Measurements from ENCODE around the gene PHKB. TPM values are rescaled to one million over a fixed set of nuclear protein-coding genes. Genes with fewer than 3 reads are reported as not detected.
"Not testable (repeated sequence)": the region's sequence is repeated elsewhere in the genome, so short reads cannot be mapped to it uniquely, and the experiment has no call there.

The PHKB gene
- total and polyA plus RNA-seq, 4 experiments from 2014 or later = 29.4 to 56.4 (median 41.6) TPM

DNA sequence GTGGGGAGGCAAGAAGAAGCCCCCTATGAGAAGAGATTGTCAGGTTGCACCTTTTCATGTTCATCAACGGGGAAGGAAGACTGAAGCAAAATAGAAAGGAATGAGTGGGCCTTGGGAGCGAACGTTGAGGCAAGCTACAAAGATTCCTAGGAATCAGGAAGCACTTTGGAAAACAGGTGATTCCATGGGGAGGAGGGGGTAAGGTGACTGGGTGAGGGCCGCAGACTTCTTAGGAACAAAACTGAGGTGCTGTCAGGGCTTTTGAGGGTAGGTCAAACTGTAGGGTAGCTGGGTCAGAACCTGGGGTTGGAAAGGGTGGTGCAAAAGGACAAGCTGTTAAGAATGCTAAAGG lies 796 bp upstream of the PHKB start:
- H3K4me1 ChIP-seq (ENCODE audit: insufficient read depth, low read length) = peaks cover 56% of the 10 kb centered on the region
- ChIA-PET POLR2A (ENCODE audit: partially characterized antibody) (interaction anchor here (0.7 to 3.2 kb wide), 11 partner anchors 9 to 1152 kb away, joined by 3 to 23 read pairs (median 3); partner anchors contain the start of gene DNAJA2), CTCF (ENCODE audit: partially characterized antibody) (interaction anchor here (1.3 to 3.9 kb wide), 4 partner anchors 9 to 321 kb away, joined by 3 to 22 read pairs (median 8); partner anchors contain the start of gene NETO2)
- peaks cover 3% of the 10 kb centered on the region for H3K36me3 ChIP-seq (ENCODE audit: insufficient read depth, low read length)
- H3K9me3 ChIP-seq (ENCODE audit: control insufficient read depth in 1 of 2, low read length in 2 of 2) = no peaks in the 10 kb centered on the region
- intact Hi-C loops (cut with micrococcal nuclease) = loop anchor here (2.0 to 10.0 kb wide), 3 partner anchors 772 to 1154 kb away; partner anchors contain the start of genes N4BP1, ORC6, SIAH1 and VPS35
- H3K27ac ChIP-seq (ENCODE audit: low read depth, low read length) = peak overlapping the region; percentile 82
- peaks cover 36 to 66% (median 55%) of the 10 kb centered on the region in 4 donors for H3K4me1 Mint-ChIP-seq
- peak overlapping the region; percentile 89 to 99 (median 96) for H3K4me3 Mint-ChIP-seq
- H3K36me3 Mint-ChIP-seq = peaks cover 11 to 34% of the 10 kb centered on the region in 2 donors
- no peaks in the 10 kb centered on the region for H3K27me3 ChIP-seq (ENCODE audit: insufficient read depth, low read length)
- H3K9me3 Mint-ChIP-seq = no peaks in the 10 kb centered on the region
- H3K27me3 Mint-ChIP-seq = no peaks in the 10 kb centered on the region
- DNase-seq = no peak
- H3K27ac Mint-ChIP-seq = peak overlapping the region; percentile 87 to 99 (median 96)
- H3K4me3 ChIP-seq (ENCODE audit: low read length in 2 of 2) = peak overlapping the region; percentile 74 to 92

GRCh38 chr16:47461598-47462266 lies 601 bp downstream of the PHKB start:
- intact Hi-C loops (cut with micrococcal nuclease) = loop anchor here (1.0 to 10.0 kb wide), 5 partner anchors 318 to 1153 kb away; partner anchors contain the start of genes DNAJA2, N4BP1, NETO2 and ORC6
- Mint-ChIP-seq H3K4me1 (peaks cover 35 to 76% (median 59%) of the 10 kb centered on the region in 4 donors), H3K36me3 (peaks cover 7 to 27% of the 10 kb centered on the region in 2 donors), H3K27ac (peak overlapping the region; percentile 85 to 97 (median 94)), H3K9me3 (no peaks in the 10 kb centered on the region), H3K27me3 (no peaks in the 10 kb centered on the region), H3K4me3 (peak overlapping the region; percentile 92 to 99 (median 96))
- Histone ChIP-seq H3K36me3 (ENCODE audit: insufficient read depth, low read length) (peaks cover 3% of the 10 kb centered on the region), H3K4me1 (ENCODE audit: insufficient read depth, low read length) (peaks cover 56% of the 10 kb centered on the region), H3K9me3 (ENCODE audit: control insufficient read depth in 1 of 2, low read length in 2 of 2) (no peaks in the 10 kb centered on the region), H3K27me3 (ENCODE audit: insufficient read depth, low read length) (no peaks in the 10 kb centered on the region), H3K4me3 (ENCODE audit: low read length in 2 of 2) (peak overlapping the region; percentile 74 to 78), H3K27ac (ENCODE audit: low read depth, low read length) (peak overlapping the region; percentile 82)
- ChIA-PET POLR2A (ENCODE audit: partially characterized antibody) (interaction anchor here (0.6 to 3.2 kb wide), 11 partner anchors 11 to 489 kb away, joined by 3 to 23 read pairs (median 4); partner anchors contain the start of genes DNAJA2 and NETO2), CTCF (ENCODE audit: partially characterized antibody) (interaction anchor here (0.7 to 3.9 kb wide), 7 partner anchors 11 to 322 kb away, joined by 3 to 22 read pairs (median 3); partner anchors contain the start of gene NETO2)
- DNase-seq = peak in 4 of 5 donors; percentile 11 to 38 (median 28)

- peaks cover 35 to 74% (median 57%) of the 10 kb centered on the region in 4 donors for H3K4me1 Mint-ChIP-seq
- Histone ChIP-seq H3K4me1 (ENCODE audit: insufficient read depth, low read length) (peaks cover 48% of the 10 kb centered on the region), H3K27ac (ENCODE audit: low read depth, low read length) (no peak overlapping the region), H3K27me3 (ENCODE audit: insufficient read depth, low read length) (no peaks in the 10 kb centered on the region), H3K4me3 (ENCODE audit: low read length in 2 of 2) (no peak overlapping the region), H3K9me3 (ENCODE audit: control insufficient read depth in 1 of 2, low read length in 2 of 2) (no peaks in the 10 kb centered on the region), H3K36me3 (ENCODE audit: insufficient read depth, low read length) (peaks cover 3% of the 10 kb centered on the region)
- H3K27me3 Mint-ChIP-seq = no peaks in the 10 kb centered on the region
- CTCF ChIA-PET (ENCODE audit: partially characterized antibody) = interaction anchor here (0.6 to 3.9 kb wide), 2 partner anchors 14 to 323 kb away, joined by 3 to 22 read pairs; no protein-coding TSS in a partner anchor
- no peak for DNase-seq
- peak overlapping the region in 5 of 8 donors; percentile 5 to 97 (median 30) for H3K4me3 Mint-ChIP-seq
- POLR2A ChIA-PET (ENCODE audit: partially characterized antibody) = no interaction called here
- no peaks in the 10 kb centered on the region for H3K9me3 Mint-ChIP-seq
- H3K27ac Mint-ChIP-seq = no peak overlapping the region
- intact Hi-C loops (cut with micrococcal nuclease) = loop anchor here (10.0 kb wide), 2 partner anchors 921 to 1151 kb away; partner anchors contain the start of genes N4BP1 and SIAH1
- H3K36me3 Mint-ChIP-seq = peaks cover 5 to 21% of the 10 kb centered on the region in 2 donors
Measured at GRCh38 chr16:47463771-47464624, 2.9 kb downstream of the PHKB start.

DNA sequence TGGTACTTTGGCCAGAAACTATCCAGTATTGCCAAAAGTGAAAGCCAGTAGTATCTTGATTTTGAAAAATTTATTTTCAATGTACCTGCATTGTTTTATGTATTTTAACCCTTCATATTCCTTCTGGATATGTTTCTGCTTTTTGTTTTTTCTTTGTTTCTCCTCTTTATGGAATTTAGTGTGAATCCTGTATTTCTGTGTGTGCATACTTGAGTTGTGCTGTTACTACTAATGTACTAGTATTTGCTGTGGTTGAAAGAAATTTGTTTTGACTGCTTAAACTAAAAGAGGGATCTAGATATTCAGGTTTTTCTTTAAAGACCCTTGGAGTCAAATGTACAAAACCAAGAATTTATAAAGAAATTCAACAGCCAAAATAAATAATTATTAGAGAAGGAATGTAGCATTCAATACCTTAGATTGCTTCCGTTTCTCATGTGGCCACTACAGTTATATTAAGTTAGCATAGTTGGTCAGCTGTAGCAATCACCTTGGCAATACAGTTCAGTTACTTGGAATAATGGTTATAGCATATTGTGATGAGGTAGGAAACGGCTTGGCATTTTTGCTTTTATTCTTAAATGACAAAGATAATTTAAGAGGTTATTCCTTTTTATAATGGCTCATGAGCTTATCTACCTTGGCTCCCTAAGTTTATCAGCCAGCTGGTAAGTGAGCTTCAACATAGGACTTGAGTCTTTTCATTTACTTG lies 4.9 kb downstream of the PHKB start:
- ChIA-PET POLR2A (ENCODE audit: partially characterized antibody) (no interaction called here), CTCF (ENCODE audit: partially characterized antibody) (no interaction called here)
- no peaks in the 10 kb centered on the region for H3K27me3 Mint-ChIP-seq
- H3K9me3 ChIP-seq (ENCODE audit: control insufficient read depth in 1 of 2, low read length in 2 of 2) = no peaks in the 10 kb centered on the region
- H3K27ac Mint-ChIP-seq = peak overlapping the region in 2 of 7 donors; percentile 26 to 75
- H3K4me3 ChIP-seq (ENCODE audit: low read length in 2 of 2) = no peak overlapping the region
- H3K36me3 ChIP-seq (ENCODE audit: insufficient read depth, low read length) = peaks cover 3% of the 10 kb centered on the region
- no peaks in the 10 kb centered on the region for H3K27me3 ChIP-seq (ENCODE audit: insufficient read depth, low read length)
- intact Hi-C loops (cut with micrococcal nuclease) = loop anchor here (10.0 kb wide), 2 partner anchors 919 to 1149 kb away; partner anchors contain the start of genes N4BP1 and SIAH1
- peaks cover 27 to 64% (median 46%) of the 10 kb centered on the region in 4 donors for H3K4me1 Mint-ChIP-seq
- H3K27ac ChIP-seq (ENCODE audit: low read depth, low read length) = no peak overlapping the region
- no peaks in the 10 kb centered on the region for H3K9me3 Mint-ChIP-seq
- peaks cover 32% of the 10 kb centered on the region for H3K4me1 ChIP-seq (ENCODE audit: insufficient read depth, low read length)
- DNase-seq = no peak
- H3K36me3 Mint-ChIP-seq = peaks cover 12 to 14% of the 10 kb centered on the region in 2 donors
- H3K4me3 Mint-ChIP-seq = peak overlapping the region in 1 of 8 donors; percentile 49

DNA sequence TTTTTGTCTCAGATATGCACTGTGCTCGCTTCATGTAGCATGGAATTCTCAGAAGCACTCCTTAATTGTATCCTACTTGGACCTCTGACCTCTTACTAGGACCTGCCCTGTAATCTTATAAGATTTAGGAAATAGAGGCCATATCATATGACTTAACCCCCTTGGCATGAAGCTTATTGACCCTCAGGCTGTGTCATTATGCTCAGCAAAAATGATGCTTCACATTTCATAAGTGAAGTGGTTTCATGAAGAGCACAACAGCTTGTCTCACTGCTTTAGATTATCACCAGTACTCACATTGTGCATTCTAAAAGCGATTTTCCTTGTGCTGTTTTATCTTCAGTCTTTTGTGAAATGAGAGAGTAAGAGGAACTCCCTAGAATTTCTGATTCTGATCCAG lies 6.4 kb downstream of the PHKB start:
- peaks cover 11 to 14% of the 10 kb centered on the region in 2 donors for H3K36me3 Mint-ChIP-seq
- no peak overlapping the region for H3K27ac Mint-ChIP-seq
- Histone ChIP-seq H3K27ac (ENCODE audit: low read depth, low read length) (no peak overlapping the region), H3K4me3 (ENCODE audit: low read length in 2 of 2) (no peak overlapping the region), H3K36me3 (ENCODE audit: insufficient read depth, low read length) (peaks cover 3% of the 10 kb centered on the region), H3K27me3 (ENCODE audit: insufficient read depth, low read length) (no peaks in the 10 kb centered on the region), H3K9me3 (ENCODE audit: control insufficient read depth in 1 of 2, low read length in 2 of 2) (no peaks in the 10 kb centered on the region), H3K4me1 (ENCODE audit: insufficient read depth, low read length) (peaks cover 21% of the 10 kb centered on the region)
- peaks cover 22 to 61% (median 39%) of the 10 kb centered on the region in 4 donors for H3K4me1 Mint-ChIP-seq
- no peaks in the 10 kb centered on the region for H3K9me3 Mint-ChIP-seq
- POLR2A ChIA-PET (ENCODE audit: partially characterized antibody) = interaction anchor here (0.6 kb wide), 1 partner anchor 21 kb away, joined by 3 read pairs; no protein-coding TSS in a partner anchor
- CTCF ChIA-PET (ENCODE audit: partially characterized antibody) = interaction anchor here (1.2 kb wide), 1 partner anchor 14 kb away, joined by 3 read pairs; no protein-coding TSS in a partner anchor
- intact Hi-C loops (cut with micrococcal nuclease) = loop anchor here (10.0 kb wide), 2 partner anchors 917 to 1147 kb away; partner anchors contain the start of genes N4BP1 and SIAH1
- H3K4me3 Mint-ChIP-seq = no peak overlapping the region
- H3K27me3 Mint-ChIP-seq = no peaks in the 10 kb centered on the region
- DNase-seq = no peak

DNA sequence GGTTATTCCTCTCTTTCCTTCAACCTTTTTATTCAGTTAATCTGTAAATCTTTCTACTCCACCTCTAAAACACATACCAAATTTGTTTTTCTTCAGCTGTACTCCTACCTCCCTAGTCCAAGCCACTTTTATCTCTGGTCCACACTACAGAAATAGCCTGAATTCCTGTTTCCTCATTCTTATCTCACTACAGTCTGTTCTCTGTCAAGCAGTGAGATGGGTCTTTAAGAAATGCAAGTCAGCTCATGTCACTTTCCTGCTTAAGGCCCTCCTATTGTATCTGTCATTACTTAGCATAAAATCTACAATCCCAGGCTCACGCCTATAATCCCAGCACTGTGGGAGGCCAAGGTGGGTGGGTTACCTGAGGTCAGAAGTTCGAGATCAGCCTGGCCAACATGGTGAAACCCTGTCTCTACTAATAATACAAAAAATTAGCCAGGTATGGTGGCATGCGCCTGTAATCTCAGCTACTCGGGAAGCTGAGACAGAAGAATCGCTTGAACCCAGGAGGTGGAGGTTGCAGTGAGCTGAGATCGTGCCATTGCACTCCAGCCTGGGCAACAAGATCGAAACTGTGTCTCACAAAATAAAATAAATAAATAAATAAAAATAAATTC lies 7.0 kb downstream of the PHKB start:
- POLR2A ChIA-PET (ENCODE audit: partially characterized antibody) = interaction anchor here (0.6 kb wide), 1 partner anchor 22 kb away, joined by 3 read pairs; no protein-coding TSS in a partner anchor
- not testable (repeated sequence) for H3K27ac ChIP-seq (ENCODE audit: low read depth, low read length); H3K27me3 ChIP-seq (ENCODE audit: insufficient read depth, low read length); DNase-seq; H3K27me3 Mint-ChIP-seq; H3K36me3 ChIP-seq (ENCODE audit: insufficient read depth, low read length); H3K4me3 ChIP-seq (ENCODE audit: low read length in 2 of 2); H3K9me3 Mint-ChIP-seq; H3K9me3 ChIP-seq (ENCODE audit: control insufficient read depth in 1 of 2, low read length in 2 of 2); H3K4me3 Mint-ChIP-seq
- Mint-ChIP-seq H3K4me1 (peaks cover 20 to 56% (median 34%) of the 10 kb centered on the region in 4 donors), H3K36me3 (peaks cover 11 to 14% of the 10 kb centered on the region in 2 donors), H3K27ac (peak overlapping the region in 1 of 7 donors; percentile 36)
- H3K4me1 ChIP-seq (ENCODE audit: insufficient read depth, low read length) = peaks cover 15% of the 10 kb centered on the region
- intact Hi-C loops (cut with micrococcal nuclease) = loop anchor here (10.0 kb wide), 2 partner anchors 917 to 1147 kb away; partner anchors contain the start of genes N4BP1 and SIAH1
- CTCF ChIA-PET (ENCODE audit: partially characterized antibody) = interaction anchor here (1.2 kb wide), 1 partner anchor 14 kb away, joined by 3 read pairs; no protein-coding TSS in a partner anchor
